ENCODE results near the gene PGM1. TPM values are rescaled to one million over a fixed set of nuclear protein-coding genes. Genes with fewer than 3 reads are reported as not detected.

PGM1 gene
- 10 to 100 TPM; 68.8 to 79.6 TPM for total RNA-seq

DNA sequence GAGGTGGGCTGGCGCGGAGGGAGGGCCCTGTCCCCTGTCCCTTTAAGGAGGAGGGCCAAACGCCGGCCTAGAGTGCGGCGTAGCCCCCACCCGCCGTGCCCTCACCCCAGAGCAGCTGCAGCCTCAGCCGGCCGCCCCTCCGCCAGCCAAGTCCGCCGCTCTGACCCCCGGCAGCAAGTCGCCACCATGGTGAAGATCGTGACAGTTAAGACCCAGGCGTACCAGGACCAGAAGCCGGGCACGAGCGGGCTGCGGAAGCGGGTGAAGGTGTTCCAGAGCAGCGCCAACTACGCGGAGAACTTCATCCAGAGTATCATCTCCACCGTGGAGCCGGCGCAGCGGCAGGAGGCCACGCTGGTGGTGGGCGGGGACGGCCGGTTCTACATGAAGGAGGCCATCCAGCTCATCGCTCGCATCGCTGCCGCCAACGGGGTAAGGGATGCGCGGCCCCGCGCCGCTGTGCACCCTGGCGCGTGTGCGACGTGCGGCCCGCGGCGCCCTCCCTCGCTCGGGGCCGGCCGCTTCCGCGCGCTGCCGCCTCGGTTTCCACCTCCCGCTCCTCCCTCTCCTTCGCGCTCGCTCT lies at the start of gene PGM1:
PGM1 (plus strand) TSS at position 109 of the 583 bp plus-strand sequence; CDS start at position 187, 78 bp downstream.

Small RNA genes within 50 kb of the gene (small RNA-seq; reads per million reads assigned to genes)
- 0 reads per million in 2 donors for gene RF02105
- 0 reads per million in 2 donors for gene RF02106
- gene RF02107, result 0 reads per million in 2 donors
- 0 reads per million in 2 donors for gene RF02108
- gene RF02109, result 0 reads per million in 2 donors
- 0 reads per million in 2 donors for gene RF02110

Other genes with a start within 250 kb of the PGM1 start
- gene ALG6, start 225.8 kb upstream of the PGM1 start, total RNA-seq, result 10 to 100 TPM; 29.6 to 34.6 TPM
- 10 to 100 TPM; 33.4 to 39.6 TPM for gene ITGB3BP, start 70.2 kb upstream of the PGM1 start, total RNA-seq
- 1 to 10 TPM; 9.0 to 10.0 TPM for gene EFCAB7, start 69.9 kb upstream of the PGM1 start, total RNA-seq
- 1 to 10 TPM; 2.8 to 3.0 TPM for gene ROR1, start 180.6 kb downstream of the PGM1 start, total RNA-seq

All from melanocyte of skin (primary cell).